ENCODE results near the gene MAN1C1. TPM values are rescaled to one million over a fixed set of nuclear protein-coding genes. Genes with fewer than 3 reads are reported as not detected.

MAN1C1 gene
- total and polyA plus RNA-seq, 2 donors (not counting 1 experiment from before 2014, with no cell fraction given) = 0.31 to 0.89 TPM

DNA sequence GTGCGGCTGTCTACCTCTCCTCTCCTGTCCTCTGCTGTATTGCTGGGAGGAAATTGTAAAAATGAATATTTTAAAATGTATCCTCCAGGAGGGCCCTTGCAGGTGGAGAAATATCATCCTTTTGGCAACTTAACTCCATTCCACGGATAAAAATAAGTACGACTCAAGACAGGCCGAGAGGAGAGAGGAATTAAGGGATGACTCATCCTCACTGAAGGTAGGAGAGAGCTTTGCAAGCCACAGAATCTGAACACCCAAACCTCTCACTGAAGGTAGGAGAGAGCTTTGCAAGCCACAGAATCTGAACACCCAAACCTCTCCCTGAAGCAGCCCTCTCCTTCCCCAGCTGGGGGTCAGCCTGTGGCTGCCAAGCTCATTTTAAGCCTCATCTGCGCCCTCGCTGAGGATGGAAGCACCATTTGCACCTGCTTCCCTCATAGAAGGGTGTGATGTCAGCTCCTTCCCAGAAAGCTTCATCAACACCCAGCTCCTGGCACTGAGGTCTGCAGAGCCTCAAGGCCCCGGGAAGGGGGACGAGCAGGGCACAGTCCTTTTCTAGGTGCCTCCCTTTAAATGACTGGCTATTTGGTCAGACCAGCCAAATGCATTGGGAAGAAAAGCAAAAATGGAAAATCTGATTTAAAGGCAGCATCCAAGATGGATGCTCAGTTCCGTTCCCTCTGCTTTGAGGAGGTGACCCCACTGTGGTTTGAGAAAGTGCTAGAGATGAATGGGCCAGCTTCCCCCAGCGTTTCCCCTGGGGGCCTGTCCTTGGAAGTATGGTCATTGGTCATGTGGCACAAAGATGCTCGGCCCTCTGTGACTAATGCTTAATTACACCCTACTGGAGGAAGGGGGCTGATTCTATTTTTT lies 170.5 kb downstream of the MAN1C1 start:
- no peak overlapping the region for H3K27ac ChIP-seq (ENCODE audit: low read length in 2 of 2)
- no peak overlapping the region for H3K4me2 ChIP-seq (replicated peaks; ENCODE audit: low read depth, low read length, poor library complexity, severe bottlenecking)
- CTCF ChIA-PET = interaction anchor here (0.9 to 2.1 kb wide), 2 partner anchors 23 to 73 kb away, joined by 4 to 9 read pairs; no protein-coding TSS in a partner anchor
- TF ChIP-seq EZH2 (IDR thresholded peaks at IDR 0.05; ENCODE audit: borderline replicate concordance, insufficient read depth, low read depth, low read length, poor library complexity, severe bottlenecking) = no peak
- TF ChIP-seq, protein P1, sequence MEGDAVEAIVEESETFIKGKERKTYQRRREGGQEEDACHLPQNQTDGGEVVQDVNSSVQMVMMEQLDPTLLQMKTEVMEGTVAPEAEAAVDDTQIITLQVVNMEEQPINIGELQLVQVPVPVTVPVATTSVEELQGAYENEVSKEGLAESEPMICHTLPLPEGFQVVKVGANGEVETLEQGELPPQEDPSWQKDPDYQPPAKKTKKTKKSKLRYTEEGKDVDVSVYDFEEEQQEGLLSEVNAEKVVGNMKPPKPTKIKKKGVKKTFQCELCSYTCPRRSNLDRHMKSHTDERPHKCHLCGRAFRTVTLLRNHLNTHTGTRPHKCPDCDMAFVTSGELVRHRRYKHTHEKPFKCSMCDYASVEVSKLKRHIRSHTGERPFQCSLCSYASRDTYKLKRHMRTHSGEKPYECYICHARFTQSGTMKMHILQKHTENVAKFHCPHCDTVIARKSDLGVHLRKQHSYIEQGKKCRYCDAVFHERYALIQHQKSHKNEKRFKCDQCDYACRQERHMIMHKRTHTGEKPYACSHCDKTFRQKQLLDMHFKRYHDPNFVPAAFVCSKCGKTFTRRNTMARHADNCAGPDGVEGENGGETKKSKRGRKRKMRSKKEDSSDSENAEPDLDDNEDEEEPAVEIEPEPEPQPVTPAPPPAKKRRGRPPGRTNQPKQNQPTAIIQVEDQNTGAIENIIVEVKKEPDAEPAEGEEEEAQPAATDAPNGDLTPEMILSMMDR (IDR thresholded peaks at IDR 0.05) = no peak
- ATAC-seq (ENCODE audit: low read depth) (no peak), DNase-seq (no peak)
- POLR2A ChIA-PET = no interaction called here
- H3K4me1 ChIP-seq (ENCODE audit: control insufficient read depth in 2 of 2, insufficient read depth in 2 of 2, low read length in 2 of 2) = no peaks in the 10 kb centered on the region
- 88% methylated on average over 5 of the region's 11 CpGs for WGBS (ENCODE audit: insufficient coverage)
- no peaks in the 10 kb centered on the region for H3K36me3 ChIP-seq (replicated peaks in 1 of 2; ENCODE audit: control extremely low read depth in 1 of 2, control insufficient read depth in 1 of 2, extremely low read depth in 1 of 2, insufficient read depth in 2 of 2, low read length in 1 of 2)
- no peak overlapping the region for H3K4me3 Mint-ChIP-seq
- no peaks in the 10 kb centered on the region for H3K4me1 Mint-ChIP-seq
- H3K79me2 ChIP-seq (ENCODE audit: control insufficient read depth, insufficient read depth, low read length) = no peaks in the 10 kb centered on the region
- peaks cover 16% of the 10 kb centered on the region for H3K27me3 Mint-ChIP-seq
- no peak overlapping the region for H3K27ac Mint-ChIP-seq
- intact Hi-C loops (cut with micrococcal nuclease) = no loop called here
- H3K9me3 ChIP-seq (ENCODE audit: control extremely low read depth in 1 of 3, control insufficient read depth in 2 of 3, insufficient read depth in 1 of 3, low read length in 2 of 3) = no peaks in the 10 kb centered on the region
- peaks cover 0 to 4% (median 0%) of the 10 kb centered on the region in 4 experiments for H3K27me3 ChIP-seq (replicated peaks in 1 of 4; ENCODE audit: control extremely low read depth in 1 of 4, control insufficient read depth in 3 of 4, insufficient read depth in 4 of 4, low read length in 3 of 4)
- H3K9ac ChIP-seq (ENCODE audit: low read length) = no peak overlapping the region
- no peaks in the 10 kb centered on the region for H3K9me3 Mint-ChIP-seq (ENCODE audit: insufficient read depth)
- H4K20me1 ChIP-seq (ENCODE audit: control insufficient read depth, insufficient read depth, low read length, poor library complexity, severe bottlenecking) = no peaks in the 10 kb centered on the region
- H3K4me3 ChIP-seq (ENCODE audit: control extremely low read depth in 1 of 5, extremely low read depth in 1 of 5, insufficient read depth in 1 of 5, low read depth in 2 of 5, low read length in 4 of 5) = no peak overlapping the region
- no peak overlapping the region for H2AFZ ChIP-seq (ENCODE audit: insufficient read depth, low read depth, low read length, poor library complexity, severe bottlenecking)

DNA sequence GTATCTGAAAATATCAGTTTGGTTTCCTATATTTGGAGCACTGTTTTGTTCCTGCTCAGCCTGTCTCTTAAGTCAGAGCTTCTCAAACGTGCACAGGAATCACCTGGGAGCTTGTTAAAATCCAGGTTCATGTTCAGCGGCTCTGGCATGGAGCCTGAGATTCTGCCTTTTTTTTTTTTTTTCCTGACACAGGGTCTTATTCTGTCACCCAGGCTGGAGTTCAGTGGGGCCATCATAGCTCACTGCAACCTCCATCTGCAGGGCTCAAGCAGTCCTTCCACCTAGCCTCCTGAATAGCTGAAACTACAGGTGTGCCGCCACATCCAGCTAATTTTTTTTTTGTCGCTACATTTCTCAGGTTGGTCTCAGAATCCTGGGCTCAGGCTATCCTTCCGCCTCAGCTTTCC lies 171.2 kb downstream of the MAN1C1 start:
- Histone ChIP-seq H4K20me1 (ENCODE audit: control insufficient read depth, insufficient read depth, low read length, poor library complexity, severe bottlenecking) (no peaks in the 10 kb centered on the region), H3K27ac (ENCODE audit: low read length in 2 of 2) (no peak overlapping the region), H3K9me3 (ENCODE audit: control extremely low read depth in 1 of 3, control insufficient read depth in 2 of 3, insufficient read depth in 1 of 3, low read length in 2 of 3) (no peaks in the 10 kb centered on the region), H3K79me2 (ENCODE audit: control insufficient read depth, insufficient read depth, low read length) (no peaks in the 10 kb centered on the region), H3K27me3 (replicated peaks in 1 of 4; ENCODE audit: control extremely low read depth in 1 of 4, control insufficient read depth in 3 of 4, insufficient read depth in 4 of 4, low read length in 3 of 4) (no peaks in the 10 kb centered on the region), H3K36me3 (replicated peaks in 1 of 2; ENCODE audit: control extremely low read depth in 1 of 2, control insufficient read depth in 1 of 2, extremely low read depth in 1 of 2, insufficient read depth in 2 of 2, low read length in 1 of 2) (no peaks in the 10 kb centered on the region), H3K9ac (ENCODE audit: low read length) (no peak overlapping the region), H3K4me2 (replicated peaks; ENCODE audit: low read depth, low read length, poor library complexity, severe bottlenecking) (no peak overlapping the region), H2AFZ (ENCODE audit: insufficient read depth, low read depth, low read length, poor library complexity, severe bottlenecking) (no peak overlapping the region), H3K4me1 (ENCODE audit: control insufficient read depth in 2 of 2, insufficient read depth in 2 of 2, low read length in 2 of 2) (no peaks in the 10 kb centered on the region), H3K4me3 (ENCODE audit: control extremely low read depth in 1 of 5, extremely low read depth in 1 of 5, insufficient read depth in 1 of 5, low read depth in 2 of 5, low read length in 4 of 5) (no peak overlapping the region)
- Mint-ChIP-seq H3K9me3 (ENCODE audit: insufficient read depth) (no peaks in the 10 kb centered on the region), H3K4me1 (no peaks in the 10 kb centered on the region), H3K4me3 (no peak overlapping the region), H3K27ac (no peak overlapping the region), H3K27me3 (peaks cover 16% of the 10 kb centered on the region)
- TF ChIP-seq, protein P1 (IDR thresholded peaks at IDR 0.05) = no peak
- no peak for TF ChIP-seq EZH2 (IDR thresholded peaks at IDR 0.05; ENCODE audit: borderline replicate concordance, insufficient read depth, low read depth, low read length, poor library complexity, severe bottlenecking)
- ATAC-seq (ENCODE audit: low read depth) (no peak), DNase-seq (no peak)
- intact Hi-C loops (cut with micrococcal nuclease) = no loop called here
- CTCF ChIA-PET = interaction anchor here (0.9 to 2.1 kb wide), 2 partner anchors 22 to 74 kb away, joined by 4 to 9 read pairs; no protein-coding TSS in a partner anchor
- POLR2A ChIA-PET = no interaction called here
- WGBS (ENCODE audit: insufficient coverage) = 94% methylated on average over 5 of the region's 5 CpGs
